Astrocyte (in vitro differentiated cells and primary cell): ENCODE data around the gene ZNF662. TPM values are rescaled to one million over a fixed set of nuclear protein-coding genes. Genes with fewer than 3 reads are reported as not detected.

Source experiments
- DNase-seq: peaks from one replicate; pipeline ENCODE4 v3.0.0-alpha.2; 2010; ENCODE audit warnings: low read depth
- FAIRE-seq: peaks from 2 replicates; lab custom pipeline; 2011; peaks lifted over from hg19 to GRCh38; lab: Jason Lieb, UNC
- H2AFZ ChIP-seq: 2 replicates; pipeline ENCODE4 v1.6.0; 2012; ENCODE audit warnings: low read depth, low read length, inconsistent platforms
- H3K27ac ChIP-seq: 2 replicates; pipeline ENCODE4 v1.5.1; 2011; ENCODE audit warnings: low read depth, low read length, inconsistent platforms
- H3K27me3 ChIP-seq: 2 replicates; pipeline ENCODE4 v1.6.0; 2011; ENCODE audit warnings: low read length, inconsistent platforms; ENCODE audit not compliant: insufficient read depth
- H3K36me3 ChIP-seq: 2 replicates; pipeline ENCODE4 v1.5.1; 2011; ENCODE audit warnings: low read length, inconsistent platforms; ENCODE audit not compliant: insufficient read depth
- H3K4me1 ChIP-seq: 2 replicates; pipeline ENCODE4 v1.5.1; 2011; ENCODE audit warnings: low read length, inconsistent platforms; ENCODE audit not compliant: insufficient read depth
- H3K4me2 ChIP-seq: 2 replicates; pipeline ENCODE4 v1.6.0; 2012; ENCODE audit warnings: low read length, inconsistent platforms
- H3K4me3 ChIP-seq: 2 replicates; pipeline ENCODE4 v1.5.1; 2011; ENCODE audit warnings: low read depth, mild to moderate bottlenecking, low read length, inconsistent platforms; ENCODE audit not compliant: insufficient read depth
- H3K79me2 ChIP-seq: 2 replicates; pipeline ENCODE4 v1.6.0; 2012; ENCODE audit warnings: mild to moderate bottlenecking, low read length, inconsistent platforms; ENCODE audit not compliant: insufficient read depth
- H3K9ac ChIP-seq: 2 replicates; pipeline ENCODE4 v1.6.0; 2012; ENCODE audit warnings: mild to moderate bottlenecking, low read length, inconsistent platforms
- H3K9me3 ChIP-seq: 2 replicates; pipeline ENCODE4 v1.5.1; 2012; ENCODE audit warnings: low read depth, mild to moderate bottlenecking, low read length, inconsistent platforms; ENCODE audit not compliant: insufficient read depth
- H4K20me1 ChIP-seq: 2 replicates; pipeline ENCODE4 v1.6.0; 2012; ENCODE audit warnings: low read length, inconsistent platforms; ENCODE audit not compliant: insufficient read depth
- H3K27ac Mint-ChIP-seq: one replicate; pipeline ENCODE4 v1.8.0; 2021; ENCODE audit warnings: mild to moderate bottlenecking, mixed read lengths; ENCODE audit not compliant: unreplicated experiment
- H3K27me3 Mint-ChIP-seq: one replicate; pipeline ENCODE4 v1.8.0; 2021; ENCODE audit warnings: low read depth, mixed read lengths; ENCODE audit not compliant: unreplicated experiment
- H3K36me3 Mint-ChIP-seq: one replicate; pipeline ENCODE4 v1.8.0; 2021; ENCODE audit warnings: low read depth, mixed read lengths; ENCODE audit not compliant: unreplicated experiment
- H3K4me1 Mint-ChIP-seq: one replicate; pipeline ENCODE4 v1.8.0; 2021; ENCODE audit warnings: low read depth, mixed read lengths; ENCODE audit not compliant: unreplicated experiment
- H3K4me3 Mint-ChIP-seq: one replicate; pipeline ENCODE4 v1.8.0; 2021; ENCODE audit warnings: mild to moderate bottlenecking, moderate library complexity, mixed read lengths; ENCODE audit not compliant: unreplicated experiment
- H3K9me3 Mint-ChIP-seq: one replicate; pipeline ENCODE4 v1.8.0; 2021; ENCODE audit warnings: mild to moderate bottlenecking, mixed read lengths; ENCODE audit not compliant: unreplicated experiment
- CTCF ChIP-seq: IDR thresholded peaks from 2 replicates; pipeline ENCODE4 v1.5.1; 2011; ENCODE audit warnings: low read depth, mild to moderate bottlenecking, inconsistent platforms, low read length, moderate library complexity; ENCODE audit not compliant: insufficient read depth
- EZH2 ChIP-seq: IDR thresholded peaks from 2 replicates; pipeline ENCODE4 v1.6.1; 2012; ENCODE audit warnings: mild to moderate bottlenecking, low read length, inconsistent platforms; ENCODE audit not compliant: insufficient read depth
- total RNA-seq: library from RNA; stranded (reverse); gene quantifications from 2 replicates; pipeline ENCODE4 v1.2.1, GENCODE V29; 2021

ZNF662 gene
- total RNA-seq, 1 donor from 2014 or later = 0.23 TPM

GRCh38 chr3:42923606-42924005 is 17.7 kb downstream of the ZNF662 start:
- Mint-ChIP-seq H3K9me3 (peaks cover 4% of the 10 kb centered on the region), H3K36me3 (no peaks in the 10 kb centered on the region)

GRCh38 chr3:42926310-42926709 is 20.4 kb downstream of the ZNF662 start:
- no peaks in the 10 kb centered on the region for H3K4me1 Mint-ChIP-seq
- no peak for TF ChIP-seq CTCF
- no peak for TF ChIP-seq EZH2

More at GRCh38 chr3:42923606-42924005, 17.7 kb downstream of the ZNF662 start:
- Histone ChIP-seq H3K27me3 (no peaks in the 10 kb centered on the region), H3K4me1 (no peaks in the 10 kb centered on the region), H3K4me3 (no peak overlapping the region), H3K9me3 (no peaks in the 10 kb centered on the region), H4K20me1 (no peaks in the 10 kb centered on the region), H3K36me3 (no peaks in the 10 kb centered on the region), H2AFZ (no peak overlapping the region), H3K9ac (no peak overlapping the region), H3K79me2 (no peaks in the 10 kb centered on the region), H3K4me2 (no peak overlapping the region), H3K27ac (no peak overlapping the region)
- Mint-ChIP-seq H3K27me3 (peaks cover 1% of the 10 kb centered on the region), H3K27ac (no peak overlapping the region), H3K4me1 (no peaks in the 10 kb centered on the region), H3K4me3 (no peak overlapping the region)
- no peak for FAIRE-seq
- TF ChIP-seq CTCF = no peak
- no peak for TF ChIP-seq EZH2
- no peak for DNase-seq

GRCh38 chr3:42934111-42934510 is 28.2 kb downstream of the ZNF662 start:
- Mint-ChIP-seq H3K27ac (no peak overlapping the region), H3K36me3 (no peaks in the 10 kb centered on the region), H3K27me3 (peaks cover 9% of the 10 kb centered on the region), H3K4me3 (no peak overlapping the region), H3K4me1 (no peaks in the 10 kb centered on the region), H3K9me3 (no peaks in the 10 kb centered on the region)
- H3K27ac ChIP-seq = no peak overlapping the region
- no peaks in the 10 kb centered on the region for H3K36me3 ChIP-seq
- no peak for FAIRE-seq
- no peaks in the 10 kb centered on the region for H3K4me1 ChIP-seq
- H3K4me2 ChIP-seq = no peak overlapping the region
- no peak overlapping the region for H3K4me3 ChIP-seq
- no peaks in the 10 kb centered on the region for H3K27me3 ChIP-seq
- no peak for TF ChIP-seq CTCF
- H3K79me2 ChIP-seq = no peaks in the 10 kb centered on the region
- no peak for DNase-seq
- no peaks in the 10 kb centered on the region for H4K20me1 ChIP-seq
- no peak overlapping the region for H2AFZ ChIP-seq
- no peaks in the 10 kb centered on the region for H3K9me3 ChIP-seq
- H3K9ac ChIP-seq = no peak overlapping the region

More at GRCh38 chr3:42926310-42926709, 20.4 kb downstream of the ZNF662 start:
- no peak overlapping the region for H3K27ac ChIP-seq
- H3K4me1 ChIP-seq = no peaks in the 10 kb centered on the region
- H3K27me3 ChIP-seq = no peaks in the 10 kb centered on the region
- H3K9ac ChIP-seq = no peak overlapping the region
- peaks cover 7% of the 10 kb centered on the region for H3K27me3 Mint-ChIP-seq
- no peak overlapping the region for H3K4me2 ChIP-seq
- H3K36me3 Mint-ChIP-seq = no peaks in the 10 kb centered on the region
- no peaks in the 10 kb centered on the region for H3K9me3 ChIP-seq
- no peaks in the 10 kb centered on the region for H3K79me2 ChIP-seq
- H3K4me3 Mint-ChIP-seq = no peak overlapping the region
- H3K4me3 ChIP-seq = no peak overlapping the region
- peaks cover 2% of the 10 kb centered on the region for H3K9me3 Mint-ChIP-seq
- FAIRE-seq (no peak), DNase-seq (no peak)
- H2AFZ ChIP-seq = no peak overlapping the region
- H4K20me1 ChIP-seq = no peaks in the 10 kb centered on the region
- no peaks in the 10 kb centered on the region for H3K36me3 ChIP-seq
- no peak overlapping the region for H3K27ac Mint-ChIP-seq
